HCT116 (cell line): ENCODE data around the gene AMACR.

Experiments used
- EZH2 ChIP-seq: fragments of 200-600 bp; sonication (generic); IDR thresholded peaks from 2 replicates; pipeline ENCODE4 v1.6.1; 2017; ENCODE audit warnings: antibody characterized with exemption, mixed run types
- EZH2phosphoT487 ChIP-seq: fragments of 200-600 bp; IDR thresholded peaks from 2 replicates; pipeline ENCODE4 v1.6.1; 2018; ENCODE audit warnings: antibody characterized with exemption, borderline replicate concordance
- RAD21 ChIP-seq: IDR thresholded peaks from 2 replicates; pipeline ENCODE4 v1.6.1; 2012; ENCODE audit warnings: low read depth, mild to moderate bottlenecking
- REST ChIP-seq: IDR thresholded peaks from 2 replicates; pipeline ENCODE4 v1.6.1; 2012; ENCODE audit warnings: low read depth
- SIN3A ChIP-seq: IDR thresholded peaks from 2 replicates; pipeline ENCODE4 v1.6.1; 2012; ENCODE audit warnings: low read depth
- TF ChIP-seq, protein P1 (sequence below), 3 experiments: fragments of 200-600 bp in 1 of 3; sonication (generic) in 1 of 3; IDR thresholded peaks in 2 of 3; conservative IDR thresholded peaks in 1 of 3; 2 replicates each; pipeline ENCODE4 v1.5.1; 2012 to 2017; ENCODE audit warnings: low read depth in 2 of 3, low read length in 2 of 3, antibody characterized with exemption in 1 of 3, borderline replicate concordance in 1 of 3, control low read depth in 1 of 3, mild to moderate bottlenecking in 1 of 3, mixed read lengths in 1 of 3, mixed run types in 1 of 3, moderate library complexity in 1 of 3; ENCODE audit not compliant: insufficient read depth in 1 of 3
- TF ChIP-seq, protein P2 (sequence below): IDR thresholded peaks from 2 replicates; pipeline ENCODE4 v1.6.1; 2012

- TF ChIP-seq REST (no peak), EZH2phosphoT487 (no peak), RAD21 (no peak), EZH2 (no peak), SIN3A (no peak)
- TF ChIP-seq, protein P1, sequence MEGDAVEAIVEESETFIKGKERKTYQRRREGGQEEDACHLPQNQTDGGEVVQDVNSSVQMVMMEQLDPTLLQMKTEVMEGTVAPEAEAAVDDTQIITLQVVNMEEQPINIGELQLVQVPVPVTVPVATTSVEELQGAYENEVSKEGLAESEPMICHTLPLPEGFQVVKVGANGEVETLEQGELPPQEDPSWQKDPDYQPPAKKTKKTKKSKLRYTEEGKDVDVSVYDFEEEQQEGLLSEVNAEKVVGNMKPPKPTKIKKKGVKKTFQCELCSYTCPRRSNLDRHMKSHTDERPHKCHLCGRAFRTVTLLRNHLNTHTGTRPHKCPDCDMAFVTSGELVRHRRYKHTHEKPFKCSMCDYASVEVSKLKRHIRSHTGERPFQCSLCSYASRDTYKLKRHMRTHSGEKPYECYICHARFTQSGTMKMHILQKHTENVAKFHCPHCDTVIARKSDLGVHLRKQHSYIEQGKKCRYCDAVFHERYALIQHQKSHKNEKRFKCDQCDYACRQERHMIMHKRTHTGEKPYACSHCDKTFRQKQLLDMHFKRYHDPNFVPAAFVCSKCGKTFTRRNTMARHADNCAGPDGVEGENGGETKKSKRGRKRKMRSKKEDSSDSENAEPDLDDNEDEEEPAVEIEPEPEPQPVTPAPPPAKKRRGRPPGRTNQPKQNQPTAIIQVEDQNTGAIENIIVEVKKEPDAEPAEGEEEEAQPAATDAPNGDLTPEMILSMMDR (IDR thresholded peaks at IDR 0.05 in 2 of 3, conservative IDR thresholded peaks at IDR 0.05 in 1 of 3; ENCODE audit: borderline replicate concordance in 1 of 3, insufficient read depth in 1 of 3, low read depth in 2 of 3, low read length in 2 of 3): no peak
- TF ChIP-seq, protein P2, sequence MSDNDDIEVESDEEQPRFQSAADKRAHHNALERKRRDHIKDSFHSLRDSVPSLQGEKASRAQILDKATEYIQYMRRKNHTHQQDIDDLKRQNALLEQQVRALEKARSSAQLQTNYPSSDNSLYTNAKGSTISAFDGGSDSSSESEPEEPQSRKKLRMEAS: no peak
Measured at GRCh38 chr5:34028349-34028748, 20.5 kb upstream of the AMACR start.
